Testis (tissue), 2 donors: ENCODE data around the gene ZP4.

Source experiments
- POLR2A ChIP-seq: fragments of 450-650 bp; IDR thresholded peaks from one replicate; pipeline ENCODE4 v1.6.1; 2017; ENCODE audit warnings: antibody characterized with exemption, mild to moderate bottlenecking, moderate library complexity
- TF ChIP-seq, protein P1 (sequence below), 3 experiments: fragments of 450-650 bp in 2 of 3; fragments of 200-600 bp in 1 of 3; sonication (generic) in 1 of 3; IDR thresholded peaks; one replicate each; pipeline ENCODE4 v1.5.1; 2016 to 2019; ENCODE audit warnings: antibody characterized with exemption in 3 of 3, mild to moderate bottlenecking in 2 of 3, moderate library complexity in 1 of 3

- TF ChIP-seq, protein P1, sequence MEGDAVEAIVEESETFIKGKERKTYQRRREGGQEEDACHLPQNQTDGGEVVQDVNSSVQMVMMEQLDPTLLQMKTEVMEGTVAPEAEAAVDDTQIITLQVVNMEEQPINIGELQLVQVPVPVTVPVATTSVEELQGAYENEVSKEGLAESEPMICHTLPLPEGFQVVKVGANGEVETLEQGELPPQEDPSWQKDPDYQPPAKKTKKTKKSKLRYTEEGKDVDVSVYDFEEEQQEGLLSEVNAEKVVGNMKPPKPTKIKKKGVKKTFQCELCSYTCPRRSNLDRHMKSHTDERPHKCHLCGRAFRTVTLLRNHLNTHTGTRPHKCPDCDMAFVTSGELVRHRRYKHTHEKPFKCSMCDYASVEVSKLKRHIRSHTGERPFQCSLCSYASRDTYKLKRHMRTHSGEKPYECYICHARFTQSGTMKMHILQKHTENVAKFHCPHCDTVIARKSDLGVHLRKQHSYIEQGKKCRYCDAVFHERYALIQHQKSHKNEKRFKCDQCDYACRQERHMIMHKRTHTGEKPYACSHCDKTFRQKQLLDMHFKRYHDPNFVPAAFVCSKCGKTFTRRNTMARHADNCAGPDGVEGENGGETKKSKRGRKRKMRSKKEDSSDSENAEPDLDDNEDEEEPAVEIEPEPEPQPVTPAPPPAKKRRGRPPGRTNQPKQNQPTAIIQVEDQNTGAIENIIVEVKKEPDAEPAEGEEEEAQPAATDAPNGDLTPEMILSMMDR (IDR thresholded peaks at IDR 0.05) = no peak
- TF ChIP-seq POLR2A = no peak
Observed at GRCh38 chr1:237921306-237921705, 30.6 kb upstream of the ZP4 start.
